Measurements from ENCODE around the gene IQGAP2.

The IQGAP2 gene

DNA sequence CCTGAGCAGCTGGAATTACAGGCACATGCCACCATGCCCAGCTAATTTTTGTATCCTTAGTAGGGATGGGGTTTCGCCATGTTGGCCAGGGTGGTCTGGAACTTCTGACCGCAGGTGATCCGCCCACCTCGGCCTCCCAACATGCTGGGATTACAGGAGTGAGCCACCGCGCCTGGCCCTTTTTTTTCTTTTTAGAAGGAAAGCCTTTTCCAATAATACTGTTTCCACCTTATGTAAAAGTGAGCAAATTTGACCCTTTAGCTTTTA lies 289.1 kb downstream of the IQGAP2 start:
- peaks cover 23% of the 10 kb centered on the region; the same call in 1 of the 2 replicates for H3K36me3 ChIP-seq (ENCODE audit: insufficient read depth, low read length)
- H3K9me3 ChIP-seq (ENCODE audit: low read depth, low read length): no peaks in the 10 kb centered on the region; the same call in 1 of the 2 replicates
- TF ChIP-seq EZH2 (IDR thresholded peaks at IDR 0.05): no peak
- TF ChIP-seq FOXP2 (optimal IDR thresholded peaks at IDR 0.05; ENCODE audit: control extremely low read depth, extremely low read length, insufficient read depth): no peak
- TF ChIP-seq POLR2AphosphoS5 (IDR thresholded peaks at IDR 0.05; ENCODE audit: borderline replicate concordance, low read depth, low read length): no peak
- no peak for DNase-seq (ENCODE audit: low read depth, low spot score)
- no peak overlapping the region for H3K9ac ChIP-seq (ENCODE audit: insufficient read length)
- no peak overlapping the region for H3K4me3 ChIP-seq
- no peak overlapping the region for H3K27ac ChIP-seq

DNA sequence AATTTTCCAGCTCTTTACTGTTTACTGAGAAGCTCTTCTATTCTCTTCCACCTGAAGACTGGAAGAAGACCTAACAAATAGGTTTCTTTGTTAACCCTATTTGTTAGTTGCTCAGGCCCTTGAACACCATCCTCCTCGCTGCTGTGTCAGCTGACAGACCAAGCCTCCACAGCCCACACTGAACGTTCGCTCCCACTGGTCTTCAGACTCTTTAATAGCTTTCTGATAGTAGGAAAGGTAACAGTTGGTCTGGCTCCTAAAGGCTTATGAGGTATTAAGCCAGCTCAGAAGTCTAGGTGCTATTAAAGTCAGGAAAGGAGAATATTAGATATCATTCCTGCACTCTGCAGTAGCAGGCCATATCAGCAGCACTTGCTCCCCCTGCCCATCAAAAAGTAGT lies 289.6 kb downstream of the IQGAP2 start:
- H3K36me3 ChIP-seq (ENCODE audit: insufficient read depth, low read length): peaks cover 20% of the 10 kb centered on the region; the same call in 1 of the 2 replicates
- no peaks in the 10 kb centered on the region for H3K9me3 ChIP-seq (ENCODE audit: low read depth, low read length)
- no peak overlapping the region for H3K4me3 ChIP-seq
- H3K27ac ChIP-seq: no peak overlapping the region
- no peak for DNase-seq (ENCODE audit: low read depth, low spot score)
- TF ChIP-seq FOXP2 (optimal IDR thresholded peaks at IDR 0.05; ENCODE audit: control extremely low read depth, extremely low read length, insufficient read depth) (no peak), POLR2AphosphoS5 (IDR thresholded peaks at IDR 0.05; ENCODE audit: borderline replicate concordance, low read depth, low read length) (no peak), EZH2 (IDR thresholded peaks at IDR 0.05) (no peak)
- H3K9ac ChIP-seq (ENCODE audit: insufficient read length): no peak overlapping the region

DNA sequence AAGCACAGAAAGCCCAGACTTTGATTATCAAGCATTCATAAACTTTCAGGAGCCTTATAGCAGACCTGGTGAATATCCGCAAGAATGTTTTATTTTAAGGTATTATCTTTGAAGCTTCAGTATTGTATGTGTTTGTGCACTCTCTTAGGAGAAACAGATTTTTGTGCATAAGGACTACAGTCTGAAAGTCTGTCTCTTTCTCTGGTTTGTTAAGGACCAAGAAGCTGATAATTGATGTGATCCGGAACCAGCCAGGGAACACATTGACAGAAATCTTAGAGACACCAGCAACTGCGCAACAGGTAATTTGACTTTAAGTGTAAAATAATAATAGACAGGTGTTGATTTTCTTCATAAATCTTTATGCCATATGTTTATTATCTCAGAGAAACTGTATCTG lies 290.1 kb downstream of the IQGAP2 start:
- Histone ChIP-seq H3K4me3 (no peak overlapping the region), H3K36me3 (ENCODE audit: insufficient read depth, low read length) (peaks cover 25% of the 10 kb centered on the region; the same call in 1 of the 2 replicates), H3K27ac (no peak overlapping the region), H3K9ac (ENCODE audit: insufficient read length) (no peak overlapping the region), H3K9me3 (ENCODE audit: low read depth, low read length) (no peaks in the 10 kb centered on the region)
- TF ChIP-seq FOXP2 (optimal IDR thresholded peaks at IDR 0.05; ENCODE audit: control extremely low read depth, extremely low read length, insufficient read depth) (no peak), EZH2 (IDR thresholded peaks at IDR 0.05) (no peak), POLR2AphosphoS5 (IDR thresholded peaks at IDR 0.05; ENCODE audit: borderline replicate concordance, low read depth, low read length) (no peak)
- DNase-seq (ENCODE audit: low read depth, low spot score): no peak

DNA sequence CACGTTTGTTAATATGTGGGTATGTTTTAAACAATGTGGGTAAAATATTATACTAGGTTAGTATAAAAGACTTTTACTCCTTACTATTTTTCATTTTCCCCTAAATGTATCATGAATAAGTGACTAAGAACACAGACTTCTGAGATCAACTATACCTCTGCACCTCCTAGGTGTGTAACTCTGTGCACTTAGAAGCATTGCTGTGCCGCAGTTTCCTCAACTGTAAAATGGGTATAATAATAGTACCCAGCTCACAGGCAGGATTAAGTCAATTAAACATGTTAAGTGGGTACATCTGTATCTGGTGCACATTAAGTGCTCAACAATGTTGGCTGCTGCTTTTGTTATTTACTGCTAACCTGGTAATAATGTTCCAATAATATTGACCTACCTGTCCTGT lies 291.2 kb downstream of the IQGAP2 start:
- no peak for DNase-seq (ENCODE audit: low read depth, low spot score)
- Histone ChIP-seq H3K9me3 (ENCODE audit: low read depth, low read length) (no peaks in the 10 kb centered on the region), H3K27ac (no peak overlapping the region), H3K9ac (ENCODE audit: insufficient read length) (no peak overlapping the region), H3K4me3 (no peak overlapping the region), H3K36me3 (ENCODE audit: insufficient read depth, low read length) (peaks cover 25% of the 10 kb centered on the region; the same call in 1 of the 2 replicates)
- no peak for TF ChIP-seq FOXP2 (optimal IDR thresholded peaks at IDR 0.05; ENCODE audit: control extremely low read depth, extremely low read length, insufficient read depth)
- no peak for TF ChIP-seq POLR2AphosphoS5 (IDR thresholded peaks at IDR 0.05; ENCODE audit: borderline replicate concordance, low read depth, low read length)
- no peak for TF ChIP-seq EZH2 (IDR thresholded peaks at IDR 0.05)

DNA sequence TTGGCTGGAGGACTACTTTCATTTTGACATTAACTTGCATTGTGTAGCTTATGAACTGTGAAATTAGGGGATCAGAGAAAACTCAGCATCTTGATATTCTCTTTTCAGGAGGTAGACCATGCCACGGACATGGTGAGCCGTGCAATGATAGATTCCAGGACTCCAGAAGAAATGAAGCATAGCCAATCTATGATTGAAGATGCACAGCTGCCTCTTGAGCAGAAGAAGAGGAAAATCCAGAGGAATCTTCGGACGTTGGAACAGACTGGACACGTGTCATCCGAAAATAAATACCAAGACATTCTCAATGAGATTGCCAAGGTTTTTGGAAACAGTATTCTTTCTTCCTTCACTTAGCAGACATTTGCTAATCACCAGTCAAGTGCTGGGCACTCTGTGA lies 292.3 kb downstream of the IQGAP2 start:
- no peak overlapping the region for H3K27ac ChIP-seq
- H3K36me3 ChIP-seq (ENCODE audit: insufficient read depth, low read length): peaks cover 25% of the 10 kb centered on the region; the same call in 1 of the 2 replicates
- no peak overlapping the region for H3K9ac ChIP-seq (ENCODE audit: insufficient read length)
- no peak overlapping the region for H3K4me3 ChIP-seq
- no peak for DNase-seq (ENCODE audit: low read depth, low spot score)
- no peaks in the 10 kb centered on the region for H3K9me3 ChIP-seq (ENCODE audit: low read depth, low read length)
- TF ChIP-seq POLR2AphosphoS5 (IDR thresholded peaks at IDR 0.05; ENCODE audit: borderline replicate concordance, low read depth, low read length) (no peak), FOXP2 (optimal IDR thresholded peaks at IDR 0.05; ENCODE audit: control extremely low read depth, extremely low read length, insufficient read depth) (no peak), EZH2 (IDR thresholded peaks at IDR 0.05) (no peak)

DNA sequence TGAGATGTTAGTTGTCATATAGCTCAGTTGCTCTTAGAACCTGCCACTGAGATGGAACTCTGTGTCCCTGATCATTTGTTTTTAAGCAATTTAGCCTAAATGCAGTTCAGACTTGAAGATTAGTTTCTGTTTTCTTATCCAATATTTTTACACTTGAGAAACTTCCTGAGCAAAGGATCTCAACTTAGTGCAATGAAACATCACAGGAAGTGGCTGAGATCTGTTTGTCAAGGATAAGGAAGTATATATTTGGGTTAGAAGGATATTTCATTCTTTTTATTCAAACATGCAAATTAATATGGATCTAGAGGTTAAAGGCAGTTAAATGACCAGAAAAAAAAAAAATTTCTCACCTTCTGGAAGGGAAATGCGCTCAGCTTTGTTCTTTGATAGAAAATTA lies 293.2 kb downstream of the IQGAP2 start:
- H3K27ac ChIP-seq: no peak overlapping the region
- no peak overlapping the region for H3K9ac ChIP-seq (ENCODE audit: insufficient read length)
- DNase-seq (ENCODE audit: low read depth, low spot score): no peak
- H3K4me3 ChIP-seq: no peak overlapping the region
- TF ChIP-seq POLR2AphosphoS5 (IDR thresholded peaks at IDR 0.05; ENCODE audit: borderline replicate concordance, low read depth, low read length) (no peak), EZH2 (IDR thresholded peaks at IDR 0.05) (no peak), FOXP2 (optimal IDR thresholded peaks at IDR 0.05; ENCODE audit: control extremely low read depth, extremely low read length, insufficient read depth) (no peak)
- peaks cover 32% of the 10 kb centered on the region; the same call in 1 of the 2 replicates for H3K36me3 ChIP-seq (ENCODE audit: insufficient read depth, low read length)
- no peaks in the 10 kb centered on the region for H3K9me3 ChIP-seq (ENCODE audit: low read depth, low read length)

DNA sequence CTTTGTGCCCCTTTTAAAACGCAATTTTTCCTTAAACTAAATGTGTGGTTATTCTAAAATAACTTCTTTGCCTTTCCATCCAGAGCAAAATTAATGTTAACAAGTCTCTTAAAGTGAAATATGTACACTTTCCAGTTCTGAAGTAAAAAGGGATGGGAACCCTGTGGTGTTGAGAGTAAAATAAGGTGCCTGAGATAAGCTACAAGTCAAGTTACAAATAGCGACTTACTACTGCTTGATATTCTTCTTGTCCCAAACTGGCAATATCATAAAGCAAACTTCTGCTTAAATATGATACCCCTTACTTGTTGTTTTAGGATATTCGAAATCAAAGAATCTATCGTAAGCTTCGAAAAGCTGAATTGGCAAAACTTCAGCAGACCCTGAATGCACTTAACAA lies 294.6 kb downstream of the IQGAP2 start:
- H3K36me3 ChIP-seq (ENCODE audit: insufficient read depth, low read length): peaks cover 37% of the 10 kb centered on the region; the same call in 1 of the 2 replicates
- TF ChIP-seq FOXP2 (optimal IDR thresholded peaks at IDR 0.05; ENCODE audit: control extremely low read depth, extremely low read length, insufficient read depth): no peak
- no peak for TF ChIP-seq POLR2AphosphoS5 (IDR thresholded peaks at IDR 0.05; ENCODE audit: borderline replicate concordance, low read depth, low read length)
- no peak for TF ChIP-seq EZH2 (IDR thresholded peaks at IDR 0.05)
- H3K9me3 ChIP-seq (ENCODE audit: low read depth, low read length): no peaks in the 10 kb centered on the region
- no peak overlapping the region for H3K9ac ChIP-seq (ENCODE audit: insufficient read length)
- DNase-seq (ENCODE audit: low read depth, low spot score): no peak
- H3K4me3 ChIP-seq: no peak overlapping the region
- H3K27ac ChIP-seq: no peak overlapping the region

DNA sequence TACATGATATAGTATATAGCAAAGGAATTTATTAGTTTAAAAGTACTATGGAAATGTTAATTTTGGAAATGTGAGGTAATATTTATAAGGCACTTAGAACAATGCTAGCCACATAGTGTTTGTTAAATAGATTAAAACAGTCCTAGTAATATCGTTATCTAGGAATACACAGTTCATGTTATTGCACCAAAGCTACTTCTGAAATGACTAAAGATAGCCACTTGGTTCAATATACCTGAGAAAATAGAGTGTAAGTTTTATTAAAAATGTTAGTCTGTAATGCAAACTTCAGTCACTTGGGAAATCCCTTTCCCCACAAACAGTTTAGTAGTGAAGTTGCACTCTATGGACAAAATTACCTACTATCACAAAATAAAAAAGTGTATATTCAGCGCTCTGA lies 297.5 kb downstream of the IQGAP2 start:
- TF ChIP-seq POLR2AphosphoS5 (IDR thresholded peaks at IDR 0.05; ENCODE audit: borderline replicate concordance, low read depth, low read length) (no peak), FOXP2 (optimal IDR thresholded peaks at IDR 0.05; ENCODE audit: control extremely low read depth, extremely low read length, insufficient read depth) (no peak), EZH2 (IDR thresholded peaks at IDR 0.05) (no peak)
- no peaks in the 10 kb centered on the region for H3K9me3 ChIP-seq (ENCODE audit: low read depth, low read length)
- H3K4me3 ChIP-seq: no peak overlapping the region
- DNase-seq (ENCODE audit: low read depth, low spot score): no peak
- H3K9ac ChIP-seq (ENCODE audit: insufficient read length): no peak overlapping the region
- no peak overlapping the region for H3K27ac ChIP-seq
- peaks cover 26% of the 10 kb centered on the region; the same call in 1 of the 2 replicates for H3K36me3 ChIP-seq (ENCODE audit: insufficient read depth, low read length)

DNA sequence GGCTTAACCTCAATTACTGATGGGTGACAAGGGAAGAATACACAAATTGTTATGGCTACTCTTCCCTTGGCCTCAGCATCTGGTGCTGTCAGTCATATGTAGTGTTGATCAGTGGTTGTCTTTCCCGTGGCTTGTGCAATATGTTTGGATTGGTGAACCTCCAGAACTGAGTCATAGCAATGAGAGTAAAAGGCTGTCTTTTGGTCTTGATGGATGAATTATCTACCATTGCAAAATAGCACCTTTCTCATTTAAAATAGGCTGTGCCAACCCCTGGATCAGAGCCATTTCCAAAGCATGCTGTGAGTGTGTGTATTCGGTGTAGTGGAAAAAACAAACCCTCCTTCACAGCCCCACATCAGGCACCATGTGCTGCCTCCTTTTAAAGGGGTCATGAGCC lies 298.2 kb downstream of the IQGAP2 start:
- Histone ChIP-seq H3K9me3 (ENCODE audit: low read depth, low read length) (no peaks in the 10 kb centered on the region), H3K9ac (ENCODE audit: insufficient read length) (no peak overlapping the region), H3K4me3 (no peak overlapping the region), H3K27ac (no peak overlapping the region), H3K36me3 (ENCODE audit: insufficient read depth, low read length) (peaks cover 19% of the 10 kb centered on the region; the same call in 1 of the 2 replicates)
- TF ChIP-seq EZH2 (IDR thresholded peaks at IDR 0.05) (no peak), POLR2AphosphoS5 (IDR thresholded peaks at IDR 0.05; ENCODE audit: borderline replicate concordance, low read depth, low read length) (no peak), FOXP2 (optimal IDR thresholded peaks at IDR 0.05; ENCODE audit: control extremely low read depth, extremely low read length, insufficient read depth) (no peak)
- no peak for DNase-seq (ENCODE audit: low read depth, low spot score)
